GM12801 (cell line): ENCODE results near the gene ADGRL3.

ENCODE experiments used
- TF ChIP-seq, protein P1 (sequence below): IDR thresholded peaks from one replicate; pipeline ENCODE4 v1.5.1; 2011; ENCODE audit warnings: control low read depth; ENCODE audit not compliant: insufficient read length; ENCODE audit errors: extremely low read depth

Gene ADGRL3

DNA sequence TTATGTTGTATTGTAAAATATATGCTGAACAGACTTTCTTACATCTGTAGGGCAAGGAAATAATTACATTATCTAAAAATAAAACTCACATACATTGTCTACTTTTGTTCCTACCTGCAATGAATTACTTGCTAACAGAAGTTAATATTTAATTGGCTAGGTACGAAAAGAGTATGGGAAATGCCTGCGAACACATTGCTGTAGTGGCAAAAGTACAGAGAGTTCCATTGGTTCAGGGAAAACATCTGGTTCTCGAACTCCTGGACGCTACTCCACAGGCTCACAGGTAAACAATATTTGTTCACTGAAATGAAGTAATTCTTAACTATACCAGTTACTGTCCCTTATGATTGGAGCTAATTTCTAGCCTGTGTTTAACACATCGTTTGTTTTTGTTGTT is 837.4 kb downstream of the ADGRL3 start:
- TF ChIP-seq, protein P1, sequence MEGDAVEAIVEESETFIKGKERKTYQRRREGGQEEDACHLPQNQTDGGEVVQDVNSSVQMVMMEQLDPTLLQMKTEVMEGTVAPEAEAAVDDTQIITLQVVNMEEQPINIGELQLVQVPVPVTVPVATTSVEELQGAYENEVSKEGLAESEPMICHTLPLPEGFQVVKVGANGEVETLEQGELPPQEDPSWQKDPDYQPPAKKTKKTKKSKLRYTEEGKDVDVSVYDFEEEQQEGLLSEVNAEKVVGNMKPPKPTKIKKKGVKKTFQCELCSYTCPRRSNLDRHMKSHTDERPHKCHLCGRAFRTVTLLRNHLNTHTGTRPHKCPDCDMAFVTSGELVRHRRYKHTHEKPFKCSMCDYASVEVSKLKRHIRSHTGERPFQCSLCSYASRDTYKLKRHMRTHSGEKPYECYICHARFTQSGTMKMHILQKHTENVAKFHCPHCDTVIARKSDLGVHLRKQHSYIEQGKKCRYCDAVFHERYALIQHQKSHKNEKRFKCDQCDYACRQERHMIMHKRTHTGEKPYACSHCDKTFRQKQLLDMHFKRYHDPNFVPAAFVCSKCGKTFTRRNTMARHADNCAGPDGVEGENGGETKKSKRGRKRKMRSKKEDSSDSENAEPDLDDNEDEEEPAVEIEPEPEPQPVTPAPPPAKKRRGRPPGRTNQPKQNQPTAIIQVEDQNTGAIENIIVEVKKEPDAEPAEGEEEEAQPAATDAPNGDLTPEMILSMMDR: no peak

DNA sequence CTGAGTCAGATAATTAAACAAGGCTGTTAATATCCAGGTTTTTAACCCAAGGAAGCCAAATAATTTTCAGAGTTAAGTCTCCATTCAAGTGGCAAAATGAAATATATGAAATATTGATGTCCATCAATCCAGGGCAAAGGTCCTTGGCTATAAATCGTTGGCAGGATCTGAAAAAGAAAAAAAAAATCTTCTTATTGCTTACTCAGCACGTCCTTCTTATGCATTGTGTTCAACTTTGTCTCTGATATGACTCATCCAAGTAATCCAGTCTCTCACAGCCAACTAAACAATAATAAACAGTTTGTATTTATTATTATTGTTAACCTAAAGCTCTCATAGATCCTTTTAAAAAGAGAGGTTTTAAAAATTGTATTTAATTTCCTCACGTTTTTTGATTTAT is 851.2 kb downstream of the ADGRL3 start:
- TF ChIP-seq, protein P1: no peak

DNA sequence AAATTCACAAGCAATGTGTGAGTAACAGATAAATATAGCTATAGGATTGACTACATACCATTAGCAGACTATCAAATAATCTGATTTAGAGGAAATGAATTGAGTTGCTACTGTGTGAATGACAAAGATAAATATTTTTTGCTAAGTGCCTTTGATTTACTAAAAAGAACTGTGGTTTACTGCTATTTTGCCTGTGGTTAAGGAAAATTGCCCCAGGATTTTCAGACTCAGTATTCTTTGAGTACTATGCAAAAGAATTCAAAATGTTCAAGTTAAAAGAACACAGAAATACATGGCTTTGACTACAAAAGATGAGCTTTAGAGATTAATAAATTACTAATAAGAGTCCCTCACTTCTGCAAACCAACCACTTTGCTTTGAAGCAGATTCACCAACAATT is 853.8 kb downstream of the ADGRL3 start:
- TF ChIP-seq, protein P1: no peak

GRCh38 chr4:62057031-62057430 is 856.9 kb downstream of the ADGRL3 start:
- TF ChIP-seq, protein P1: no peak

DNA sequence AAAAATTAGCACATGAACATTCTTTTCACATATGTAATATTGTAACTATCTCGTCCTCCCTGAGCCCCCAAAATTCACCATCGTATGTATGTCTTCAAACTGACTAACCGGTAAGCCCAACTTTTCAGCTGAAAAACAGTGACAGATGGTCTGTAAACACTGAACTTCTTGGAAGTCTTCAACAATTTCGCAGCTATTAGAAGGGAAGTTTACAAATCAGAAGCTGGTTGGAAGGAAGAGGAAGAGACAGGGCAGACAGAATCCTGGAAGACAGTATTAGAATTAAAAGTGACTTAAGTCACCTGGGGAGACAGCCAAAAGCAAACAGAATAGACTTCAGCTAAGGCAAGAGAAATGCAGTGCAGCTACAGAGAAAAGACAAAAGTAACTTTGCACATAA is 858.4 kb downstream of the ADGRL3 start:
- TF ChIP-seq, protein P1: no peak

DNA sequence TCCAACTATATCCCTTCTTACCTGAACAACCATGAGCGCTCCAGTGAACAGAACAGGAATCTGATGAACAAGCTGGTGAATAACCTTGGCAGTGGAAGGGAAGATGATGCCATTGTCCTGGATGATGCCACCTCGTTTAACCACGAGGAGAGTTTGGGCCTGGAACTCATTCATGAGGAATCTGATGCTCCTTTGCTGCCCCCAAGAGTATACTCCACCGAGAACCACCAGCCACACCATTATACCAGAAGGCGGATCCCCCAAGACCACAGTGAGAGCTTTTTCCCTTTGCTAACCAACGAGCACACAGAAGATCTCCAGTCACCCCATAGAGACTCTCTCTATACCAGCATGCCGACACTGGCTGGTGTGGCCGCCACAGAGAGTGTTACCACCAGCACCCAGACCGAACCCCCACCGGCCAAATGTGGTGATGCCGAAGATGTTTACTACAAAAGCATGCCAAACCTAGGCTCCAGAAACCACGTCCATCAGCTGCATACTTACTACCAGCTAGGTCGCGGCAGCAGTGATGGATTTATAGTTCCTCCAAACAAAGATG is 870.2 kb downstream of the ADGRL3 start:
- TF ChIP-seq, protein P1: no peak

- TF ChIP-seq, protein P1: no peak
Measured at GRCh38 chr4:62075089-62075488, 875.0 kb downstream of the ADGRL3 start.
